ENCODE results near the gene INPP1.

DNA sequence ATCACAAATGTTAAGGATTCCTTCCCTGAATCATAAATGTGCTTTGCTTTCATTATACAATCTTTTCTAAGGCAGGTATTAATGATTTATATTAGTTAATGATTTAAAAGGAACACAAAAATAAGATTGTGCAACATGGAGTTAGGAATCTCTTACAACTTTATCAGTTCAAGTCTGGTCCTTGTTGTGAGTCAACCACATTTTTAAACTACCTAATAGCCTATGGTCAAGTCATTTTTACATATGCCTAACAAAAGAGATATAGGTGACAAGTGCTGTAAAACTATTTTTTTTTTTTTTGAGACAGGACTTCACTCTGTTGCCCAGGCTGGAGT is 8.2 kb upstream of the INPP1 start:
- TF ChIP-seq, protein P1, sequence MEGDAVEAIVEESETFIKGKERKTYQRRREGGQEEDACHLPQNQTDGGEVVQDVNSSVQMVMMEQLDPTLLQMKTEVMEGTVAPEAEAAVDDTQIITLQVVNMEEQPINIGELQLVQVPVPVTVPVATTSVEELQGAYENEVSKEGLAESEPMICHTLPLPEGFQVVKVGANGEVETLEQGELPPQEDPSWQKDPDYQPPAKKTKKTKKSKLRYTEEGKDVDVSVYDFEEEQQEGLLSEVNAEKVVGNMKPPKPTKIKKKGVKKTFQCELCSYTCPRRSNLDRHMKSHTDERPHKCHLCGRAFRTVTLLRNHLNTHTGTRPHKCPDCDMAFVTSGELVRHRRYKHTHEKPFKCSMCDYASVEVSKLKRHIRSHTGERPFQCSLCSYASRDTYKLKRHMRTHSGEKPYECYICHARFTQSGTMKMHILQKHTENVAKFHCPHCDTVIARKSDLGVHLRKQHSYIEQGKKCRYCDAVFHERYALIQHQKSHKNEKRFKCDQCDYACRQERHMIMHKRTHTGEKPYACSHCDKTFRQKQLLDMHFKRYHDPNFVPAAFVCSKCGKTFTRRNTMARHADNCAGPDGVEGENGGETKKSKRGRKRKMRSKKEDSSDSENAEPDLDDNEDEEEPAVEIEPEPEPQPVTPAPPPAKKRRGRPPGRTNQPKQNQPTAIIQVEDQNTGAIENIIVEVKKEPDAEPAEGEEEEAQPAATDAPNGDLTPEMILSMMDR (conservative IDR thresholded peaks at IDR 0.05), result no peak
- TF ChIP-seq EZH2 (IDR thresholded peaks at IDR 0.05; ENCODE audit: low read depth), result no peak
